HL-60 (cell line): ENCODE results near the gene CYB5R4.

Source experiments
- SPI1 ChIP-seq: IDR thresholded peaks from 2 replicates; pipeline ENCODE4 v1.6.1; 2012; ENCODE audit warnings: low read depth, mild to moderate bottlenecking, borderline replicate concordance
- TF ChIP-seq, protein P1 (sequence below): IDR thresholded peaks from 2 replicates; pipeline ENCODE4 v1.6.1; 2012; ENCODE audit warnings: low read depth; ENCODE audit not compliant: insufficient replicate concordance
- TF ChIP-seq, protein P2 (sequence below): IDR thresholded peaks from one replicate; pipeline ENCODE4 v1.5.1; 2011; ENCODE audit warnings: low read length, control low read depth, inconsistent platforms; ENCODE audit not compliant: insufficient read depth

DNA sequence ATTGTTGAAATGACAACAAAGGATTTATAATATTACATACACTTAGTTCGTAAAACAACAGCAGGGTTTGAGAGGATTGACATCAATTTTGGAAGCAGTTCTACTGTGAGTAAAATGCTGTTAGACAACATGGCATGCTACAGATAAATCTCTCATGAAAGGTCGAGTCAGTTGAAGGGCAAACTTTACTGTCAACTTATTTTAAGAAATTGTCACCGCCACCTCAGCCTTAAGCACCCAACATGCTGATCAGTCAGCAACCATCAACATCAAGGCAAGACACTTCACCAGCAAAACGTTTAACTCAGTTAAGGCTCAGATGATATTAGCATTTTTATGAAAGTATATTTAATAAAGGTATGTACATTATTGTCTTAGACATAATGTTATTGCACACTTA, 31.0 kb downstream of the CYB5R4 start:
- TF ChIP-seq, protein P1, sequence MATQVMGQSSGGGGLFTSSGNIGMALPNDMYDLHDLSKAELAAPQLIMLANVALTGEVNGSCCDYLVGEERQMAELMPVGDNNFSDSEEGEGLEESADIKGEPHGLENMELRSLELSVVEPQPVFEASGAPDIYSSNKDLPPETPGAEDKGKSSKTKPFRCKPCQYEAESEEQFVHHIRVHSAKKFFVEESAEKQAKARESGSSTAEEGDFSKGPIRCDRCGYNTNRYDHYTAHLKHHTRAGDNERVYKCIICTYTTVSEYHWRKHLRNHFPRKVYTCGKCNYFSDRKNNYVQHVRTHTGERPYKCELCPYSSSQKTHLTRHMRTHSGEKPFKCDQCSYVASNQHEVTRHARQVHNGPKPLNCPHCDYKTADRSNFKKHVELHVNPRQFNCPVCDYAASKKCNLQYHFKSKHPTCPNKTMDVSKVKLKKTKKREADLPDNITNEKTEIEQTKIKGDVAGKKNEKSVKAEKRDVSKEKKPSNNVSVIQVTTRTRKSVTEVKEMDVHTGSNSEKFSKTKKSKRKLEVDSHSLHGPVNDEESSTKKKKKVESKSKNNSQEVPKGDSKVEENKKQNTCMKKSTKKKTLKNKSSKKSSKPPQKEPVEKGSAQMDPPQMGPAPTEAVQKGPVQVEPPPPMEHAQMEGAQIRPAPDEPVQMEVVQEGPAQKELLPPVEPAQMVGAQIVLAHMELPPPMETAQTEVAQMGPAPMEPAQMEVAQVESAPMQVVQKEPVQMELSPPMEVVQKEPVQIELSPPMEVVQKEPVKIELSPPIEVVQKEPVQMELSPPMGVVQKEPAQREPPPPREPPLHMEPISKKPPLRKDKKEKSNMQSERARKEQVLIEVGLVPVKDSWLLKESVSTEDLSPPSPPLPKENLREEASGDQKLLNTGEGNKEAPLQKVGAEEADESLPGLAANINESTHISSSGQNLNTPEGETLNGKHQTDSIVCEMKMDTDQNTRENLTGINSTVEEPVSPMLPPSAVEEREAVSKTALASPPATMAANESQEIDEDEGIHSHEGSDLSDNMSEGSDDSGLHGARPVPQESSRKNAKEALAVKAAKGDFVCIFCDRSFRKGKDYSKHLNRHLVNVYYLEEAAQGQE: no peak
- TF ChIP-seq, protein P2, sequence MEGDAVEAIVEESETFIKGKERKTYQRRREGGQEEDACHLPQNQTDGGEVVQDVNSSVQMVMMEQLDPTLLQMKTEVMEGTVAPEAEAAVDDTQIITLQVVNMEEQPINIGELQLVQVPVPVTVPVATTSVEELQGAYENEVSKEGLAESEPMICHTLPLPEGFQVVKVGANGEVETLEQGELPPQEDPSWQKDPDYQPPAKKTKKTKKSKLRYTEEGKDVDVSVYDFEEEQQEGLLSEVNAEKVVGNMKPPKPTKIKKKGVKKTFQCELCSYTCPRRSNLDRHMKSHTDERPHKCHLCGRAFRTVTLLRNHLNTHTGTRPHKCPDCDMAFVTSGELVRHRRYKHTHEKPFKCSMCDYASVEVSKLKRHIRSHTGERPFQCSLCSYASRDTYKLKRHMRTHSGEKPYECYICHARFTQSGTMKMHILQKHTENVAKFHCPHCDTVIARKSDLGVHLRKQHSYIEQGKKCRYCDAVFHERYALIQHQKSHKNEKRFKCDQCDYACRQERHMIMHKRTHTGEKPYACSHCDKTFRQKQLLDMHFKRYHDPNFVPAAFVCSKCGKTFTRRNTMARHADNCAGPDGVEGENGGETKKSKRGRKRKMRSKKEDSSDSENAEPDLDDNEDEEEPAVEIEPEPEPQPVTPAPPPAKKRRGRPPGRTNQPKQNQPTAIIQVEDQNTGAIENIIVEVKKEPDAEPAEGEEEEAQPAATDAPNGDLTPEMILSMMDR: no peak
- TF ChIP-seq SPI1: no peak
